Stimulated activated CD8-positive, alpha-beta memory T cell treated with anti-CD3 and anti-CD28 coated beads, Interleukin-7, amount 100 ng/mL, for 48 hours (primary cell): ENCODE measurements around the gene PTH1R.

ENCODE experiments used
- DNase-seq, 2 donors: peaks; one replicate each; pipeline ENCODE4 v3.0.0-alpha.2; 2020; ENCODE audit warnings: low read depth in 1 of 2; ENCODE audit errors: extremely low read depth in 1 of 2

PTH1R gene

GRCh38 chr3:46849686-46850467 lies 27.6 kb upstream of the PTH1R start:
- DNase-seq, result no peak

- DNase-seq, result no peak
These were observed 27.1 kb upstream of the PTH1R start for GRCh38 chr3:46850468-46850779.

GRCh38 chr3:46851364-46852333 lies 25.9 kb upstream of the PTH1R start:
- DNase-seq, result no peak

- DNase-seq, result no peak
These were observed 25.2 kb upstream of the PTH1R start for GRCh38 chr3:46852334-46852720.

GRCh38 chr3:46852839-46853355 lies 24.6 kb upstream of the PTH1R start:
- DNase-seq, result no peak

GRCh38 chr3:46853441-46854415 lies 23.8 kb upstream of the PTH1R start:
- no peak for DNase-seq

- no peak for DNase-seq
These were observed 22.9 kb upstream of the PTH1R start for GRCh38 chr3:46854555-46854991.

GRCh38 chr3:46856576-46857471 lies 20.7 kb upstream of the PTH1R start:
- DNase-seq, result no peak

GRCh38 chr3:46857485-46858341 lies 19.8 kb upstream of the PTH1R start:
- DNase-seq, result no peak

- DNase-seq, result no peak
These were observed 19.1 kb upstream of the PTH1R start for GRCh38 chr3:46858456-46858855.

GRCh38 chr3:46859001-46859710 lies 18.4 kb upstream of the PTH1R start:
- DNase-seq, result no peak

GRCh38 chr3:46860017-46860809 lies 17.3 kb upstream of the PTH1R start:
- DNase-seq, result no peak

- DNase-seq, result no peak
These were observed 16.5 kb upstream of the PTH1R start for GRCh38 chr3:46860810-46861604.

- no peak for DNase-seq
These were observed 15.7 kb upstream of the PTH1R start for GRCh38 chr3:46861605-46862368.

- DNase-seq, result no peak
These were observed 15.0 kb upstream of the PTH1R start for GRCh38 chr3:46862369-46863025.
